Pancreas (tissue), 10 donors: Measurements from ENCODE around the gene AFF1. TPM values are rescaled to one million over a fixed set of nuclear protein-coding genes. Genes with fewer than 3 reads are reported as not detected.

Experiments used
- ATAC-seq, 4 donors: fragments of 200-7000 bp; cut with Tn5 transposase; one replicate each; pipeline versions ENCODE4 v1.8.0 to v1.9.1; 2020; ENCODE audit warnings: mild to moderate bottlenecking in 4 of 4, moderate library complexity in 4 of 4
- DNase-seq, 6 donors: peaks; one replicate each; pipeline ENCODE4 v3.0.0-alpha.2; 2020
- FAIRE-seq: peaks from 2 replicates; lab custom pipeline; 2012; peaks lifted over from hg19 to GRCh38; lab: Jason Lieb, UNC
- H3K27ac ChIP-seq, 4 donors: fragments of 200-600 bp; sonication (generic); 1 replicate in 3 of 4; 2 replicates in 1 of 4; pipeline versions ENCODE4 v1.5.0 to v1.8.0; 2020
- H3K27me3 ChIP-seq, 4 donors: fragments of 200-600 bp; one replicate each; pipeline ENCODE4 v1.8.0; 2021
- H3K36me3 ChIP-seq, 3 donors: fragments of 200-600 bp; sonication (generic) in 1 of 3; one replicate each; pipeline versions ENCODE4 v1.5.0 to v1.8.0; 2020 to 2021
- H3K4me1 ChIP-seq, 3 donors: fragments of 200-600 bp; one replicate each; pipeline ENCODE4 v1.8.0; 2021
- H3K4me3 ChIP-seq, 4 donors: fragments of 200-600 bp; sonication (generic) in 2 of 4; one replicate each; pipeline versions ENCODE4 v1.5.0 to v1.8.0; 2020 to 2021
- H3K9me3 ChIP-seq, 4 donors: fragments of 200-600 bp; one replicate each; pipeline ENCODE4 v1.8.0; 2021
- WGBS, 2 donors: extraction: QIAGEN DNeasy Blood & Tissue Kit; methylation state at CpG; one replicate each; pipeline ENCODE4 v1.1.7; 2013; 5-methylcytosine and 5-hydroxymethylcytosine counted together
- intact Hi-C, 3 donors: fragments of 100-400 bp; cut with DNase I; formaldehyde crosslinking; loops; one replicate each; pipeline versions ENCODE4 v1.11.1 to v1.14.2; 2022
- polyA plus RNA-seq, 2 donors: library from polyadenylated mRNA; stranded (reverse); fragments of 200-250 nt; gene quantifications; one replicate each; pipeline ENCODE4 v1.2.3, GENCODE V29; 2013
- total RNA-seq, 6 donors: library from RNA; stranded (reverse); fragmentation: NEBNext Ultra II Directional in 4 of 6; extraction: Animal tissue kit (Norgen Biotek cat#: 25700) in 4 of 6; gene quantifications; one replicate each; pipeline versions ENCODE4 v1.2.1 to v1.2.4, GENCODE V29; 2021 to 2023
- TF ChIP-seq, protein P1 (sequence below), 4 donors: fragments of 200-600 bp; sonication (generic) in 3 of 4; IDR thresholded peaks; one replicate each; pipeline versions ENCODE4 v1.5.0 to v1.8.0; 2021; ENCODE audit warnings: antibody characterized with exemption in 4 of 4
- donor health status: healthy with polysubstance abuse.
- donor health status: DM: no; HTN: no; CAD: no; lungs with moderate emphysema.
- donor health status: DM: no; HTN: no; CAD: no.
- donor health status: control.
- donor health status: control.
- donor health status: Bipolar disorder and iron deficiency.
- donor health status: DM: yes; HTN: yes; CAD: no.
- donor health status: DM: no; HTN: no; CAD: no.
- donor health status: DM: no; HTN: no; CAD: no.
- donor health status: DM: yes; HTN: yes; CAD: no.

The AFF1 gene
- total and polyA plus RNA-seq, 8 donors: 11.8 to 62.0 (median 40.4) TPM

DNA sequence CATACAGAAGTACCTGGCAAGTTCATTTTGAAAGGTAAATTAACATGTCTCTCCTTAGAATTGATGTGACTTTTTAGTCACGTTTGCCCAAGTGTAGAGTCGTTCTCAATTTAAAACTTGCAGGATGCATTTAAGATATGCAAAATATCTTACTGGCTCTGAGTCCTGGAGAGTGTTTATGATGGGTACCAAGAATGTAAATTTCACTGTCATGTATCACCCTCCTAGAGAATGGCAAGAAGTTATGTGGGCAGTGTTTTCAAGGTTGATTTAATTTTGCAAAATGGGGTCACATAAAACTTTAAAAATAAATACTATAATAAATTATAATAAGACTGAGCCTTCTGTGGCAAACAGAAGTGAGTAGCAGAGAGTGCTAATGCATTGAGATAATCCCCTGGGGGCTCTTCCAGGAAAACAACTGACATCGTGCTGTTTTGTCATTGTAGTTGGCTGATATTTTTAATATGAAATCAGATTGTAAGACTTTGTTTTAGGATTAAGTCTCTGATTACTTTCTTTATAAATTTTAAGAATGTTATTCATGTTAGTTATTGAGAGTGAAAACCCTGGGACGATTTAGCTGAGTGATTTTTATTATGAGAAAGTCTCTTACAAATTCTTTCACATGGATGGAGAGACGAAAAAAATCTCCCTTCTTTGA is 103.0 kb downstream of the AFF1 start:
- intact Hi-C loops: no loop called here
- Histone ChIP-seq H3K27ac (peak overlapping the region in 2 of 4 donors; percentile 65 to 73), H3K4me3 (no peak overlapping the region), H3K9me3 (no peaks in the 10 kb centered on the region), H3K27me3 (no peaks in the 10 kb centered on the region), H3K4me1 (peaks cover 17 to 62% (median 57%) of the 10 kb centered on the region in 3 donors), H3K36me3 (no peaks in the 10 kb centered on the region)
- FAIRE-seq (no peak), DNase-seq (no peak), ATAC-seq (no peak)
- TF ChIP-seq, protein P1, sequence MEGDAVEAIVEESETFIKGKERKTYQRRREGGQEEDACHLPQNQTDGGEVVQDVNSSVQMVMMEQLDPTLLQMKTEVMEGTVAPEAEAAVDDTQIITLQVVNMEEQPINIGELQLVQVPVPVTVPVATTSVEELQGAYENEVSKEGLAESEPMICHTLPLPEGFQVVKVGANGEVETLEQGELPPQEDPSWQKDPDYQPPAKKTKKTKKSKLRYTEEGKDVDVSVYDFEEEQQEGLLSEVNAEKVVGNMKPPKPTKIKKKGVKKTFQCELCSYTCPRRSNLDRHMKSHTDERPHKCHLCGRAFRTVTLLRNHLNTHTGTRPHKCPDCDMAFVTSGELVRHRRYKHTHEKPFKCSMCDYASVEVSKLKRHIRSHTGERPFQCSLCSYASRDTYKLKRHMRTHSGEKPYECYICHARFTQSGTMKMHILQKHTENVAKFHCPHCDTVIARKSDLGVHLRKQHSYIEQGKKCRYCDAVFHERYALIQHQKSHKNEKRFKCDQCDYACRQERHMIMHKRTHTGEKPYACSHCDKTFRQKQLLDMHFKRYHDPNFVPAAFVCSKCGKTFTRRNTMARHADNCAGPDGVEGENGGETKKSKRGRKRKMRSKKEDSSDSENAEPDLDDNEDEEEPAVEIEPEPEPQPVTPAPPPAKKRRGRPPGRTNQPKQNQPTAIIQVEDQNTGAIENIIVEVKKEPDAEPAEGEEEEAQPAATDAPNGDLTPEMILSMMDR (IDR thresholded peaks at IDR 0.05): no peak
- 29 to 32% methylated on average over 5 of the region's 5 CpGs for WGBS, 2 donors

DNA sequence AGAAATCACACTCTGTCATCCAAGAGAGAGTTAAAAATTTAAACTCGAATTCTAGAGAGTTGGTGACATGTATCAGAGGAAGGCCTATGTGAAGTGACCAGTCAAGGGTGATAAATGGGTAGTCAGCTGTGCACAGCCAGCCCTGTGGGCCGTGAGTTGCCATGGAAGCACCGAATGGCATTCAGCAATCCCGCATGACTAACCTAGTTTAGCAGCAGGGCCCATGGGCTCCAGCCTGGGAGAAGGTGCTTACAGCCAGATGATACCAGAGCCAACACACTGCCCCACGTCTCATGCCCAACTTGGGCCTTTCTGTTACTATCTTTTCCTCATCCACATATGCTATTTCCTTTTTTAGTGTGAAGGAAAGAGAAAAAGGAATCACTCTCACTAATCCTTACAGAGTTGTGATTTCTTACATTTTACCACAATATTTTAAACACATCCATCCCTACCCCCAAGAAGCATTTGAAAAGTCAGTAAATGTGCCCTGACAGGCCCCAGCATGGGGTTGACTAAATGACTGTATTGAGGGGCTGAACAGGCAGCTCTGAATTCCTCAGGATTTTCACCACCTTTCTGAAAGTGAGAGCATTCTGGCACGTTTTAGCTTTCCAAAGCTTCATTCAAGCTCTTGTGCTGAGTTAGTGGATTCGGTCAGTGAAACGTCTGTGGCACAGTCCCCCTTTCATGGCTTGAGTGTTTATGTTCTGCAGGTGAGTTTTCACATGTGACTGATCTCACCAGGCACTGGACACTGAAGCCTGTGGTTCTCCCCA is 104.2 kb downstream of the AFF1 start:
- WGBS, 2 donors: 16 to 22% methylated on average over 8 of the region's 8 CpGs
- H3K36me3 ChIP-seq: no peaks in the 10 kb centered on the region
- no peak overlapping the region for H3K4me3 ChIP-seq
- peak overlapping the region; percentile 35 to 73 (median 50) for H3K27ac ChIP-seq
- peaks cover 16 to 60% (median 55%) of the 10 kb centered on the region in 3 donors for H3K4me1 ChIP-seq
- H3K9me3 ChIP-seq: no peaks in the 10 kb centered on the region
- ATAC-seq (peak; percentile 87 to 94 (median 93)), DNase-seq (peak; percentile 68 to 81 (median 72)), FAIRE-seq (no peak)
- no peaks in the 10 kb centered on the region for H3K27me3 ChIP-seq
- TF ChIP-seq, protein P1 (IDR thresholded peaks at IDR 0.05): no peak
- intact Hi-C loops: no loop called here

DNA sequence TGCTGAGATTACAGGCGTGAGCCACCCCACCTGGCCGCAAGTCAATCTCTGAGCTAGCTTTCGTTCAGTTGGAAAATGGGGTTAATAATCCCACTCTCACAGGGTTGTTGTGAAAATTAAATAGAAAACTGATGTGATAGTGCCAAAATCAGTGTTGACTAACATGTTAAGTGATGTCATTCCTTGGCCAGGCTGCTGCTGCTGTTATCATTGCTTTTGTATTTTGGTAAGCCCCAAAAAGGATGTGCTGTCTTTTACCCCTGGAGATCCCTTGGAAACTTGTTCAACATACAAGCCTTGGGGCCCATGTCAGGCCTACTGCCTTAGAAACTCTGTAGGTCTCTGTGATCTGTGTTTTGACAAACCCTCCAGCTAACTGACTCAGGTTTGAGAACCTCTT is 106.3 kb downstream of the AFF1 start:
- H3K27me3 ChIP-seq: no peaks in the 10 kb centered on the region
- H3K9me3 ChIP-seq: no peaks in the 10 kb centered on the region
- ATAC-seq (peak in 2 of 4 donors; percentile 3 to 4), FAIRE-seq (no peak), DNase-seq (no peak)
- intact Hi-C loops: no loop called here
- H3K36me3 ChIP-seq: no peaks in the 10 kb centered on the region
- peaks cover 33 to 67% (median 62%) of the 10 kb centered on the region in 3 donors for H3K4me1 ChIP-seq
- TF ChIP-seq, protein P1 (IDR thresholded peaks at IDR 0.05): no peak
- no peak overlapping the region for H3K4me3 ChIP-seq
- 73% methylated on average over 3 of the region's 3 CpGs for WGBS, 2 donors
- peak overlapping the region in 1 of 4 donors; percentile 10 for H3K27ac ChIP-seq

DNA sequence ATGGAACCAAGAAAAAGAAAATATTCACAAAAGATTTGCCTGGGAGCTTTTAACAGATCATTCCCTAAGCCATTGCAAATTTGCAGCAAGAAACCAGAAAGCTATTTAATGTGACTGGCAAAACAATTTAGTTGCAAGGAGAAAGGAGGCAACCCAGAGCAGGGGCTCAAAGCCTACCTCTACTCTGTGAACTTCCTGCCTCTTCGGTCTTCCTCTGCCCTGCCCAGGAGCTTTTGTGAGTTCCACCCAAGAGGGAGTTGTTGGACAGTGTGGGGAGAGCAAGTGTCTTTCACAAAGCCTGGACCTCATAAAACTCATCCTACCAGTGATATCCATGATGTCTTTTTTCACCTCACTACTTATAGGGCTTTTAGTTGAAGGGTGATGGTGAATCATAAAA is 107.4 kb downstream of the AFF1 start:
- no peak overlapping the region for H3K27ac ChIP-seq
- no peak for ATAC-seq
- DNase-seq: no peak
- FAIRE-seq: no peak
- peaks cover 33 to 64% (median 57%) of the 10 kb centered on the region in 3 donors for H3K4me1 ChIP-seq
- TF ChIP-seq, protein P1 (IDR thresholded peaks at IDR 0.05): no peak
- peaks cover 0 to 8% (median 4%) of the 10 kb centered on the region in 3 donors for H3K36me3 ChIP-seq
- no peaks in the 10 kb centered on the region for H3K9me3 ChIP-seq
- H3K27me3 ChIP-seq: no peaks in the 10 kb centered on the region
- H3K4me3 ChIP-seq: no peak overlapping the region
- WGBS, 2 donors: 90 to 96% methylated on average over 1 of the region's 1 CpG
- intact Hi-C loops: no loop called here
